ENCODE measurements around the gene PRKAA2. TPM values are rescaled to one million over a fixed set of nuclear protein-coding genes. Genes with fewer than 3 reads are reported as not detected.
A peak's percentile ranks its signal among the peaks of the same experiment; 100 is the strongest.

The PRKAA2 gene
- total and polyA plus RNA-seq, 2 of the 13 experiments (the other 11 are each of a cell fraction or from before 2014, with no cell fraction given) = 6.0 to 7.5 TPM

DNA sequence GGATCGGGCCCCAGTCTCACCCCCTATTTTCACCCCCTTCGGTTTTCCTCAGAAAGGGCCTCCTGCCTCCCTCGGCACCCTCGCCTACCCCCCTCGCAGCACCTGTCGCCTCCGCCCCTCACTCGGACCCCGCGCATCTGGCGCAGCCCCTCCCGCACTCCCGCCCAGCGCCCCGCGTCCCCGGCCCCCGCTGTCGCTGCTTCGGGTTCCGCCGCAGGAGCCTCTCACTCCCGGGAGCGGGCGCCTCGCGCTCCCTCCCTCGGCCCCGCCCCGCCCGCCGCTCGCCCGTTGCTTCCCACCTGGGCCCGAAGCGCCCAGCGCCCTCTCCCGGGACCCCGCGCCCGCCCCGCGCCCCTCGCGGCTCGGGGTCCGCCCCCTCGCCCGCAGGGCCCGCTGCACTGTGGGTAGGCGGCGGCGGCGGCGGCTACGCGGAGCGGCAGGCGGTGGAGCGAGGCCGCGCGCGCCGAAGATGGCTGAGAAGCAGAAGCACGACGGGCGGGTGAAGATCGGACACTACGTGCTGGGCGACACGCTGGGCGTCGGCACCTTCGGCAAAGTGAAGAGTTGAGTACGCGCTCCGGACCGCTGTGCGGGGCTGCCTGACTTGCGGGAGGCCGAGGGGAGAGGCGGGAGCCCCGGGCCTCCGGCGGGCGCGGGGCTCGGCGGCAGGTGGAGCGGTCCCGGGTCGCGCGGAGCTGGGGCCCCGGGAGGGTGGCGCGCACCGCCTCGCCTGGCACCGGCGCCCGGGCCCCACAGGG lies at the start of gene PRKAA2 (continued):
- TF ChIP-seq, protein P1, sequence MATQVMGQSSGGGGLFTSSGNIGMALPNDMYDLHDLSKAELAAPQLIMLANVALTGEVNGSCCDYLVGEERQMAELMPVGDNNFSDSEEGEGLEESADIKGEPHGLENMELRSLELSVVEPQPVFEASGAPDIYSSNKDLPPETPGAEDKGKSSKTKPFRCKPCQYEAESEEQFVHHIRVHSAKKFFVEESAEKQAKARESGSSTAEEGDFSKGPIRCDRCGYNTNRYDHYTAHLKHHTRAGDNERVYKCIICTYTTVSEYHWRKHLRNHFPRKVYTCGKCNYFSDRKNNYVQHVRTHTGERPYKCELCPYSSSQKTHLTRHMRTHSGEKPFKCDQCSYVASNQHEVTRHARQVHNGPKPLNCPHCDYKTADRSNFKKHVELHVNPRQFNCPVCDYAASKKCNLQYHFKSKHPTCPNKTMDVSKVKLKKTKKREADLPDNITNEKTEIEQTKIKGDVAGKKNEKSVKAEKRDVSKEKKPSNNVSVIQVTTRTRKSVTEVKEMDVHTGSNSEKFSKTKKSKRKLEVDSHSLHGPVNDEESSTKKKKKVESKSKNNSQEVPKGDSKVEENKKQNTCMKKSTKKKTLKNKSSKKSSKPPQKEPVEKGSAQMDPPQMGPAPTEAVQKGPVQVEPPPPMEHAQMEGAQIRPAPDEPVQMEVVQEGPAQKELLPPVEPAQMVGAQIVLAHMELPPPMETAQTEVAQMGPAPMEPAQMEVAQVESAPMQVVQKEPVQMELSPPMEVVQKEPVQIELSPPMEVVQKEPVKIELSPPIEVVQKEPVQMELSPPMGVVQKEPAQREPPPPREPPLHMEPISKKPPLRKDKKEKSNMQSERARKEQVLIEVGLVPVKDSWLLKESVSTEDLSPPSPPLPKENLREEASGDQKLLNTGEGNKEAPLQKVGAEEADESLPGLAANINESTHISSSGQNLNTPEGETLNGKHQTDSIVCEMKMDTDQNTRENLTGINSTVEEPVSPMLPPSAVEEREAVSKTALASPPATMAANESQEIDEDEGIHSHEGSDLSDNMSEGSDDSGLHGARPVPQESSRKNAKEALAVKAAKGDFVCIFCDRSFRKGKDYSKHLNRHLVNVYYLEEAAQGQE (IDR thresholded peaks at IDR 0.05; ENCODE audit: borderline replicate concordance in 1 of 2, low read depth in 1 of 2, low read length in 2 of 2) = no peak
- TF ChIP-seq ARNTL (CRISPR knock-in tag; IDR thresholded peaks at IDR 0.05) (no peak), KLF16 (CRISPR knock-in tag; IDR thresholded peaks at IDR 0.05) (peak in 1 of 2 experiments; percentile 35; a peak in 1 of 4 replicates), ZNF558 (CRISPR knock-in tag; IDR thresholded peaks at IDR 0.05; ENCODE audit: borderline replicate concordance) (peak; percentile 82; the same call in 1 of the 2 replicates), ZC3H13 (CRISPR knock-in tag; IDR thresholded peaks at IDR 0.05) (no peak), GABPB1 (CRISPR knock-in tag; IDR thresholded peaks at IDR 0.05) (peak; percentile 48; the same call in 1 of the 2 replicates), ZFP37 (CRISPR knock-in tag; IDR thresholded peaks at IDR 0.05; ENCODE audit: borderline replicate concordance) (no peak), ZNF343 (CRISPR knock-in tag; IDR thresholded peaks at IDR 0.05) (0 out of 2 replicates have a peak, but pooled peaks have one; percentile 47), ZMAT3 (CRISPR knock-in tag; conservative IDR thresholded peaks at IDR 0.05) (peak; percentile 38; the same call in 1 of the 2 replicates), ZNF674 (CRISPR knock-in tag; IDR thresholded peaks at IDR 0.05; ENCODE audit: low read depth) (no peak), TEAD3 (CRISPR knock-in tag; optimal IDR thresholded peaks at IDR 0.05; ENCODE audit: borderline replicate concordance) (no peak), MTA3 (CRISPR knock-in tag; IDR thresholded peaks at IDR 0.05) (no peak), ZNF354B (CRISPR knock-in tag; IDR thresholded peaks at IDR 0.05) (no peak), GPN1 (CRISPR knock-in tag; IDR thresholded peaks at IDR 0.05; ENCODE audit: borderline replicate concordance) (no peak)
- TF ChIP-seq, protein P2, sequence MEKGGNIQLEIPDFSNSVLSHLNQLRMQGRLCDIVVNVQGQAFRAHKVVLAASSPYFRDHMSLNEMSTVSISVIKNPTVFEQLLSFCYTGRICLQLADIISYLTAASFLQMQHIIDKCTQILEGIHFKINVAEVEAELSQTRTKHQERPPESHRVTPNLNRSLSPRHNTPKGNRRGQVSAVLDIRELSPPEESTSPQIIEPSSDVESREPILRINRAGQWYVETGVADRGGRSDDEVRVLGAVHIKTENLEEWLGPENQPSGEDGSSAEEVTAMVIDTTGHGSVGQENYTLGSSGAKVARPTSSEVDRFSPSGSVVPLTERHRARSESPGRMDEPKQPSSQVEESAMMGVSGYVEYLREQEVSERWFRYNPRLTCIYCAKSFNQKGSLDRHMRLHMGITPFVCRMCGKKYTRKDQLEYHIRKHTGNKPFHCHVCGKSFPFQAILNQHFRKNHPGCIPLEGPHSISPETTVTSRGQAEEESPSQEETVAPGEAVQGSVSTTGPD (CRISPR knock-in tag; IDR thresholded peaks at IDR 0.05) = no peak
- TF ChIP-seq, protein P3, sequence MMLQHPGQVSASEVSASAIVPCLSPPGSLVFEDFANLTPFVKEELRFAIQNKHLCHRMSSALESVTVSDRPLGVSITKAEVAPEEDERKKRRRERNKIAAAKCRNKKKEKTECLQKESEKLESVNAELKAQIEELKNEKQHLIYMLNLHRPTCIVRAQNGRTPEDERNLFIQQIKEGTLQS (CRISPR knock-in tag; IDR thresholded peaks at IDR 0.05) = no peak
- TF ChIP-seq, protein P4, sequence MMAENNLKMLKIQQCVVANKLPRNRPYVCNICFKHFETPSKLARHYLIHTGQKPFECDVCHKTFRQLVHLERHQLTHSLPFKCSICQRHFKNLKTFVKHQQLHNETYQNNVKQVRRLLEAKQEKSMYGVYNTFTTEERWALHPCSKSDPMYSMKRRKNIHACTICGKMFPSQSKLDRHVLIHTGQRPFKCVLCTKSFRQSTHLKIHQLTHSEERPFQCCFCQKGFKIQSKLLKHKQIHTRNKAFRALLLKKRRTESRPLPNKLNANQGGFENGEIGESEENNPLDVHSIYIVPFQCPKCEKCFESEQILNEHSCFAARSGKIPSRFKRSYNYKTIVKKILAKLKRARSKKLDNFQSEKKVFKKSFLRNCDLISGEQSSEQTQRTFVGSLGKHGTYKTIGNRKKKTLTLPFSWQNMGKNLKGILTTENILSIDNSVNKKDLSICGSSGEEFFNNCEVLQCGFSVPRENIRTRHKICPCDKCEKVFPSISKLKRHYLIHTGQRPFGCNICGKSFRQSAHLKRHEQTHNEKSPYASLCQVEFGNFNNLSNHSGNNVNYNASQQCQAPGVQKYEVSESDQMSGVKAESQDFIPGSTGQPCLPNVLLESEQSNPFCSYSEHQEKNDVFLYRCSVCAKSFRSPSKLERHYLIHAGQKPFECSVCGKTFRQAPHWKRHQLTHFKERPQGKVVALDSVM (CRISPR knock-in tag; IDR thresholded peaks at IDR 0.05) = peak; percentile 63; the same call in 1 of the 2 replicates
- TF ChIP-seq, protein P5, sequence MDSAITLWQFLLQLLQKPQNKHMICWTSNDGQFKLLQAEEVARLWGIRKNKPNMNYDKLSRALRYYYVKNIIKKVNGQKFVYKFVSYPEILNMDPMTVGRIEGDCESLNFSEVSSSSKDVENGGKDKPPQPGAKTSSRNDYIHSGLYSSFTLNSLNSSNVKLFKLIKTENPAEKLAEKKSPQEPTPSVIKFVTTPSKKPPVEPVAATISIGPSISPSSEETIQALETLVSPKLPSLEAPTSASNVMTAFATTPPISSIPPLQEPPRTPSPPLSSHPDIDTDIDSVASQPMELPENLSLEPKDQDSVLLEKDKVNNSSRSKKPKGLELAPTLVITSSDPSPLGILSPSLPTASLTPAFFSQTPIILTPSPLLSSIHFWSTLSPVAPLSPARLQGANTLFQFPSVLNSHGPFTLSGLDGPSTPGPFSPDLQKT (CRISPR knock-in tag; IDR thresholded peaks at IDR 0.05; ENCODE audit: borderline replicate concordance) = no peak
- TF ChIP-seq, protein P6, sequence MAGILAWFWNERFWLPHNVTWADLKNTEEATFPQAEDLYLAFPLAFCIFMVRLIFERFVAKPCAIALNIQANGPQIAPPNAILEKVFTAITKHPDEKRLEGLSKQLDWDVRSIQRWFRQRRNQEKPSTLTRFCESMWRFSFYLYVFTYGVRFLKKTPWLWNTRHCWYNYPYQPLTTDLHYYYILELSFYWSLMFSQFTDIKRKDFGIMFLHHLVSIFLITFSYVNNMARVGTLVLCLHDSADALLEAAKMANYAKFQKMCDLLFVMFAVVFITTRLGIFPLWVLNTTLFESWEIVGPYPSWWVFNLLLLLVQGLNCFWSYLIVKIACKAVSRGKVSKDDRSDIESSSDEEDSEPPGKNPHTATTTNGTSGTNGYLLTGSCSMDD (CRISPR knock-in tag; IDR thresholded peaks at IDR 0.05) = no peak

Data from HepG2 (cell line).